Activated T-cell treated with anti-CD3 and anti-CD28 coated beads, Interleukin-2, amount 50 U/mL, for 24 hours (primary cell): Measurements from ENCODE around the gene MACROD2.

Experiments
- DNase-seq: peaks from one replicate; pipeline ENCODE4 v3.0.0-alpha.2; 2020
- H3K27ac Mint-ChIP-seq: 2 replicates; pipeline ENCODE4 v1.8.0; 2020; ENCODE audit warnings: mild to moderate bottlenecking, mixed read lengths
- H3K27me3 Mint-ChIP-seq: 2 replicates; pipeline ENCODE4 v1.8.0; 2020; ENCODE audit warnings: mixed read lengths
- H3K36me3 Mint-ChIP-seq: 2 replicates; pipeline ENCODE4 v1.8.0; 2020; ENCODE audit warnings: low read depth, mixed read lengths
- H3K4me1 Mint-ChIP-seq: 2 replicates; pipeline ENCODE4 v1.8.0; 2020; ENCODE audit warnings: low read depth, mixed read lengths
- H3K4me3 Mint-ChIP-seq: 2 replicates; pipeline ENCODE4 v1.8.0; 2020; ENCODE audit warnings: mild to moderate bottlenecking, moderate library complexity, mixed read lengths
- H3K9me3 Mint-ChIP-seq: 2 replicates; pipeline ENCODE4 v1.8.0; 2020; ENCODE audit warnings: mixed read lengths

Gene MACROD2

DNA sequence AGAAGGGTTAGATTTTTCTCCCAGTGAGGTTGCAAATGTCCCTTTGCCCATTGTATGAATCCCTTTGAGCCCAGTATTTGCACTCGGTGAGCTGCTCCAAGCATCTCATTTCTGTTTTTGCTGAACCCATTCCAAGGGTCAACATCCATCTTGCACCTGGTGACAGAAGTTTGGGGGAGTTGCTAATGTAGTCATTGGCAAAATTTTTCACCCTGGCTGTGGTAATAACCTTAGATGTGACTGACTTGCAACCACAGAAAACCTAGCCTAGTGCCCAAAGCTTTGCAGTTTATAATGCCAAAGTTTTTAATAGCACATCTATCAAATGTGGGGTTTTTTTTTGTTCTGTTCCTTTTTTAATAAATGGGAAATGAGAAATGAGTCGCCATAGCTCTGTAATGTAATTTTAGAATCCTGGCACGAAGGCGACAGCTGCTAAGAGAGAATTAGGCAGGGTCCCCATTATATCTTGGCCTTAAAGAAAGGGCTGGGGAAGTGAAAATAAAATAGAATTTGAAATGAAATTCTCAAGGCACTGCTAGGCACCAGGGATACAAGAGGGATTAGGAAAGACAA, 1895.2 kb downstream of the MACROD2 start:
- Mint-ChIP-seq H3K9me3 (peaks cover 16% of the 10 kb centered on the region), H3K27ac (no peak overlapping the region), H3K27me3 (no peaks in the 10 kb centered on the region), H3K36me3 (no peaks in the 10 kb centered on the region), H3K4me3 (no peak overlapping the region), H3K4me1 (peaks cover 6% of the 10 kb centered on the region)
- no peak for DNase-seq

DNA sequence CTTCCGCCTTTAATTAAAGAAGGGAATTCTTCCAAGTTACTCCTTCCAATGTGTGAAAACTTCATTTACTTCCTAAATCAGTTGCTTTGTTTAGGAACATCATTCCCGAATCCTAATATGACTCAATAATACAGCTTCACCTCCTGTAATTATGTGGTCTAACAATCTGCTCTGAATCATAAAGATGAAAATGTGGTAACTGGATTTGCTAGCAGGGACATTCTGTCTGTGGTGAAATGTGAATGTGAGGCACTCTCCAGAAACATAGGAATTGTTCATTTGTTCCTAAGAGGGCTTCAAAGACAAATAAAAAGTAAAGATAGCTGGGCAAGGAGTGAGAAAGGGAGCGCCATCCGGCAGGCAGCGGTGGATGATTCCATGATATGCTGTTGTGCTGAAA, 1899.8 kb downstream of the MACROD2 start:
- Mint-ChIP-seq H3K4me3 (no peak overlapping the region), H3K27me3 (no peaks in the 10 kb centered on the region), H3K9me3 (peaks cover 11% of the 10 kb centered on the region), H3K36me3 (no peaks in the 10 kb centered on the region), H3K4me1 (peaks cover 13% of the 10 kb centered on the region), H3K27ac (no peak overlapping the region)
- no peak for DNase-seq

DNA sequence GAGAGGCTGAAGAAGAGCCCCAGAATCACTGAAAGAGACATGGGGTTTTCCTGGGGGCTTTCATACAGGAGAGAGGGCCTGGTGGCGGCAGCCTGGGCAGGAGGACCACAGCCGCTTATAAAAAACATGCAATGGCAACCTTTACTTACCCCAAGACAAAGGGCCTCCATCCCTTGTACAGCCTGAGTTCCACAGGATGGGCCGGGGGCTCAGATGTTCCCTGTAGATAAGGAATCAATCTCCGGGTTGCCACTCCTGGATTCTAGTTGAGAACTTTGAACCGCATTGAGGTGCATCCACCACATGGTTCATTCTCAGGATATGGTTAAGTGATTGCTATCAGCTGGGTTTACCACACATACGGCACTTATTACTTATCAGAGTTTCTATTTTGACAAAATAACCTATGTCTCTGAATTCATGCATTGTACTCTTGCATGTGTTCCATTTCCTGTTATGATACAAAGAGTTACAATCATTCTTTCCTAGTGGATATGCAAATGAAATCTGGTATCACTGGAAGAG, 1900.3 kb downstream of the MACROD2 start:
- peaks cover 12% of the 10 kb centered on the region for H3K9me3 Mint-ChIP-seq
- peaks cover 13% of the 10 kb centered on the region for H3K4me1 Mint-ChIP-seq
- no peak for DNase-seq
- H3K27ac Mint-ChIP-seq, result no peak overlapping the region
- H3K27me3 Mint-ChIP-seq, result no peaks in the 10 kb centered on the region
- no peaks in the 10 kb centered on the region for H3K36me3 Mint-ChIP-seq
- H3K4me3 Mint-ChIP-seq, result no peak overlapping the region

DNA sequence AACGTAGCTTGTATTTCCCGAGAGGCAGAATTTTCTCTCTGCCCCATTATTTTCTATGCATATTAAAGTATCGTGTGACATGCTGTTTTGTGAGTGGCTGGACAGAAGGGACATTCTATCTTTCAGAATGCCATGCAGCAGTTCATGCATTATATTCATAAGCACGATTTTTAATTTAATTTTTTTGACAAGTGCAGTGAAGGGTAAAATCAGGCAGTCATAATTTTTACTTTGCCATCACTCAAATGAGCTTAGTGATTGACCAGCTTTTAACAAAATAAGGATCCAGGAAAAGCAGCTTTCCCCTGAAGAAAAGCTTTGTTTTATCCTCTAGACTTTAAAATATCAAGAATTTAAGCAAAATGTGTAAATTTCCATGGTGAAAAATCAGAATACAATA, 1904.7 kb downstream of the MACROD2 start:
- Mint-ChIP-seq H3K27me3 (no peaks in the 10 kb centered on the region), H3K4me3 (no peak overlapping the region), H3K9me3 (peaks cover 12% of the 10 kb centered on the region), H3K36me3 (no peaks in the 10 kb centered on the region), H3K27ac (no peak overlapping the region), H3K4me1 (peaks cover 11% of the 10 kb centered on the region)
- no peak for DNase-seq

- no peaks in the 10 kb centered on the region for H3K36me3 Mint-ChIP-seq
These were observed 1905.1 kb downstream of the MACROD2 start for GRCh38 chr20:15900443-15900842.

DNA sequence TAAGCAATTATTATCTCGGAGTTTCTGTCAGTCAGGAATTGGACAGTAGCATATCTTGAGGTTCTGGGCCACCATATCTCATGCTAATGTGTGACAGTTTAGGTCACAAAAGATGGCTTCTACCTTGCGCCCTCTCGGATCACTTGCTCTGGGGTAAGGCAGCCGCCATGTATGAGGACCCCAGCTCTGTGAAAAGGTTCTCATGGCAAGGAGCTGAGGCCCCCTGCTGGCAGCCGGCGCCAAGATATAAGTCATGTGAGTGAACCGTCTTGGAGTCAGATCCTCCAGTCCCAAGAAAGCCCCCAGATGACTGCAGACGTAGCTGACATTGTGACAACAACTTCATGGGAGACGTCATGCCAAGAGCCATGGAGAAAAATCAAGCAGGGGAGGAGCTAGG, 1907.2 kb downstream of the MACROD2 start:
- DNase-seq, result no peak
- H3K27ac Mint-ChIP-seq, result no peak overlapping the region
- peaks cover 5% of the 10 kb centered on the region for H3K9me3 Mint-ChIP-seq
- H3K4me3 Mint-ChIP-seq, result no peak overlapping the region
- H3K36me3 Mint-ChIP-seq, result no peaks in the 10 kb centered on the region
- H3K27me3 Mint-ChIP-seq, result no peaks in the 10 kb centered on the region
- no peaks in the 10 kb centered on the region for H3K4me1 Mint-ChIP-seq

More at GRCh38 chr20:15900443-15900842, 1905.1 kb downstream of the MACROD2 start:
- no peak for DNase-seq
- Mint-ChIP-seq H3K27ac (no peak overlapping the region), H3K4me1 (peaks cover 7% of the 10 kb centered on the region), H3K9me3 (peaks cover 9% of the 10 kb centered on the region), H3K27me3 (no peaks in the 10 kb centered on the region), H3K4me3 (no peak overlapping the region)

DNA sequence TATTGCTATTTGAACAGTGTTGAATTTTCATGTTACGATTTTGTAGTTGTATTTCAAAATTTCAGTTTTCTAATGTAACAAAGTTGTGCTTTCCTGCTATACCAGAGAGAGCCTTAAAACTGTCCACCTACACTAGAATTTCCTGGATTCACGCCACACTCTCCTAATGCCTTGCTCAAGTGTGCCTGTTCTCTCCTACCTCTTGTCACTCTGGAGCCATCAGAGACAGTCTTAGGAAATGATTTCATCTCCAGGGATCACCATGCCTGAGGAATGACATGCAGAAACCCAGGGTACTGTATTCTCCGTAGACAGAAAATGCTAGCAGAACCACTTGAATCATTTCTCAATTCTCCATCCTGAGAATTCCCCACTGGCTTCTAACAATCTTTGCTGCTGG, 1910.3 kb downstream of the MACROD2 start:
- Mint-ChIP-seq H3K4me1 (no peaks in the 10 kb centered on the region), H3K4me3 (no peak overlapping the region), H3K36me3 (no peaks in the 10 kb centered on the region), H3K9me3 (peaks cover 6% of the 10 kb centered on the region), H3K27me3 (no peaks in the 10 kb centered on the region), H3K27ac (no peak overlapping the region)
- no peak for DNase-seq

GRCh38 chr20:15909995-15910394, 1914.7 kb downstream of the MACROD2 start:
- no peak overlapping the region for H3K27ac Mint-ChIP-seq
- H3K4me1 Mint-ChIP-seq, result no peaks in the 10 kb centered on the region
- no peaks in the 10 kb centered on the region for H3K27me3 Mint-ChIP-seq
- H3K4me3 Mint-ChIP-seq, result no peak overlapping the region
- peaks cover 4% of the 10 kb centered on the region for H3K9me3 Mint-ChIP-seq
- DNase-seq, result no peak
- no peaks in the 10 kb centered on the region for H3K36me3 Mint-ChIP-seq

GRCh38 chr20:15911581-15911980, 1916.3 kb downstream of the MACROD2 start:
- H3K36me3 Mint-ChIP-seq, result no peaks in the 10 kb centered on the region
- DNase-seq, result no peak
- peaks cover 4% of the 10 kb centered on the region for H3K9me3 Mint-ChIP-seq
- no peak overlapping the region for H3K27ac Mint-ChIP-seq
- H3K4me1 Mint-ChIP-seq, result no peaks in the 10 kb centered on the region
- no peak overlapping the region for H3K4me3 Mint-ChIP-seq
- H3K27me3 Mint-ChIP-seq, result no peaks in the 10 kb centered on the region

- no peaks in the 10 kb centered on the region for H3K36me3 Mint-ChIP-seq
- H3K4me1 Mint-ChIP-seq, result no peaks in the 10 kb centered on the region
- H3K27me3 Mint-ChIP-seq, result no peaks in the 10 kb centered on the region
- no peak overlapping the region for H3K4me3 Mint-ChIP-seq
- DNase-seq, result no peak
- no peak overlapping the region for H3K27ac Mint-ChIP-seq
- H3K9me3 Mint-ChIP-seq, result peaks cover 4% of the 10 kb centered on the region
These were observed 1918.2 kb downstream of the MACROD2 start for GRCh38 chr20:15913391-15914025.

DNA sequence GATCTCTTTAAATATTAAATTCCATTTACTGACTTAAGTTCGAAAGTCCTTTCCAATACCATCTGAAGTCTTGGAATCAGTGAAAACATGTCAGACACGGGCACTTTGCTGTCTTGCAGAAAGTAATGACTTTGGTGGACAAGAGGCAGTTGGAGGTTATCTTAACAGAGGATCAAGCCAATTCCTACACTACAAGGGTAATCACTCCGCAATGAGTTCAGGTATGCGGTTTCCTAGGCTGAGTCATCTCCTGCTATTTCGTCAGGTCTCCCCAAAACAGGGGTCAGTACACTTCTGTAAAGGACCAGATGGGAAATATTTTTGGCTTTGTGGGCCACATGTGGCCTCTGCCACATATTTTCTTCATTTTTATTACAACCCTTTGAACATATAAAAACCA, 1921.3 kb downstream of the MACROD2 start:
- H3K27me3 Mint-ChIP-seq, result no peaks in the 10 kb centered on the region
- H3K4me3 Mint-ChIP-seq, result no peak overlapping the region
- DNase-seq, result no peak
- no peak overlapping the region for H3K27ac Mint-ChIP-seq
- H3K9me3 Mint-ChIP-seq, result no peaks in the 10 kb centered on the region
- H3K36me3 Mint-ChIP-seq, result no peaks in the 10 kb centered on the region
- H3K4me1 Mint-ChIP-seq, result no peaks in the 10 kb centered on the region

DNA sequence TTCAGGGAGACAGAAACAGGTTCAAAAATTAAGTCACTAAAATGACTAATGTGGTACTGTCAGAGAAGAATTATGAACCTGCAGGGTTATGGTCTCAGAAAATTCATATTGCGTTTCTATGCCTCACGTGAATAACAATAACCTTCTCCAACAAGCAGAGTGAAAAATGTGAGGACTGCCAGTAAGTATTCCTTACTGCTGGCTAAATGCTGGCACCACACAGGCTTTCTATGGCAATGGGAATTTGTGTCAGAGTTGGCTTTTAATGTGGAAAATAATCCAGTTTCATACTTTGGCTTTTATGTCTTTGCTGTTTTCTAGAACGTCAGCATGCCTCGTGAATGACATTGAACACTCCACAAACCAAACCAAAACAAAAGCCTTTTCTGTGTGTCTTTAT, 1922.0 kb downstream of the MACROD2 start:
- DNase-seq, result no peak
- no peak overlapping the region for H3K27ac Mint-ChIP-seq
- H3K4me1 Mint-ChIP-seq, result no peaks in the 10 kb centered on the region
- H3K9me3 Mint-ChIP-seq, result no peaks in the 10 kb centered on the region
- no peak overlapping the region for H3K4me3 Mint-ChIP-seq
- H3K36me3 Mint-ChIP-seq, result no peaks in the 10 kb centered on the region
- H3K27me3 Mint-ChIP-seq, result no peaks in the 10 kb centered on the region

- no peaks in the 10 kb centered on the region for H3K4me1 Mint-ChIP-seq
- no peak overlapping the region for H3K4me3 Mint-ChIP-seq
- no peaks in the 10 kb centered on the region for H3K36me3 Mint-ChIP-seq
- H3K9me3 Mint-ChIP-seq, result no peaks in the 10 kb centered on the region
- DNase-seq, result no peak
- H3K27ac Mint-ChIP-seq, result no peak overlapping the region
- no peaks in the 10 kb centered on the region for H3K27me3 Mint-ChIP-seq
These were observed 1923.3 kb downstream of the MACROD2 start for GRCh38 chr20:15918631-15919030.

DNA sequence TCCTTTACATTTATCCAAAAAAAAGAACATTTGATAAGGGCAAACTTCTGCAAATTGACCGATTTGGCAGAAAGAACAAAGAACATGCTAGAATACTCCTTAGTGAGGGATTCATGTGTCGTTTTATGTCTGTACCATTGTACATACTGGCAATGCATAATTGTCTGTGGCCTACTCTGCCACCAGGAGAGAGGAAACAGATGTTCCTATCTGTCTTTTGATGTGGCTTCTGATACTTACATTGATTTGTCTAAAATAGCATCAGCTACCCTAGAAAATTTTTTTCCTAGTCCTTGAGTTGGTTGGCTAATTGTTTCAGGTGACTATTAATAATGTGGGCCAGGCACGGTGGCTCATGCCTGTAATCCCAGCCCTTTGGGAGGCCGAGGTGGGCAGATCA, 1923.8 kb downstream of the MACROD2 start:
- H3K4me3 Mint-ChIP-seq, result no peak overlapping the region
- H3K9me3 Mint-ChIP-seq, result no peaks in the 10 kb centered on the region
- no peak overlapping the region for H3K27ac Mint-ChIP-seq
- H3K4me1 Mint-ChIP-seq, result no peaks in the 10 kb centered on the region
- no peaks in the 10 kb centered on the region for H3K27me3 Mint-ChIP-seq
- DNase-seq, result no peak
- no peaks in the 10 kb centered on the region for H3K36me3 Mint-ChIP-seq

DNA sequence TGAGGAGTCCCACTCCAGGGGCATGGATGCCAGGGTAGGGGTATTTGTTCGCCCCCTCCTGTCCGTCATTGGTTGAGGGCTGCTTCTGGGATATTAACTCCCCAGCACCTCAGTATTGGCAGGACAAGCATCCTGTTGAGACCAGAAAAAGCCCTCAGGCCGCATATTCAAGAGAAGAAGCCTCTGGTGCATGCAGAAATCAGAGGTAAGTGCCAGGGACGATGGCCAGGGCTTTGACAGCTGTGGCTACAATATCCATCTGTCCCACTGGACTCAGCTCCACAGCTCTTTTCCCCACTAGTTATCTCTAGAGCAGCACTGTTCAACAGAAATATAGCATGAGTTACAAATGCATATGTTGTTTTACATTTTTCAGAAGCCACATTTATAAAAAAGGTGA, 1926.6 kb downstream of the MACROD2 start:
- no peaks in the 10 kb centered on the region for H3K9me3 Mint-ChIP-seq
- H3K4me3 Mint-ChIP-seq, result no peak overlapping the region
- H3K27me3 Mint-ChIP-seq, result no peaks in the 10 kb centered on the region
- H3K27ac Mint-ChIP-seq, result no peak overlapping the region
- H3K36me3 Mint-ChIP-seq, result no peaks in the 10 kb centered on the region
- H3K4me1 Mint-ChIP-seq, result no peaks in the 10 kb centered on the region
- DNase-seq, result no peak
